Omental fat pad (tissue), 4 donors: Measurements from ENCODE around the gene CEACAM18. TPM values are rescaled to one million over a fixed set of nuclear protein-coding genes. Genes with fewer than 3 reads are reported as not detected.

Experiments used
- ATAC-seq: fragments of 150-250 bp; one replicate; pipeline ENCODE4 v1.9.1; 2016; ENCODE audit warnings: mild to moderate bottlenecking, moderate library complexity; ENCODE audit not compliant: low FRiP score
- DNase-seq: peaks from one replicate; pipeline ENCODE4 v3.0.0-alpha.2; 2019; ENCODE audit warnings: low spot score
- total RNA-seq, 4 donors: library from RNA; depleted of rRNA; stranded (reverse); fragments of >200 nt; gene quantifications; one replicate each; pipeline ENCODE4 v1.1.0, GENCODE V29; 2016
- TF ChIP-seq, protein P1 (sequence below), 3 donors: fragments of 450-650 bp; IDR thresholded peaks; one replicate each; pipeline ENCODE4 v1.5.1; 2016 to 2017; ENCODE audit warnings: antibody characterized with exemption in 3 of 3, mild to moderate bottlenecking in 3 of 3, moderate library complexity in 2 of 3

Gene CEACAM18
- total RNA-seq, 4 donors from 2014 or later, result not detected

GRCh38 chr19:51469629-51470028, 8.7 kb upstream of the CEACAM18 start:
- no peak for DNase-seq
- TF ChIP-seq, protein P1, sequence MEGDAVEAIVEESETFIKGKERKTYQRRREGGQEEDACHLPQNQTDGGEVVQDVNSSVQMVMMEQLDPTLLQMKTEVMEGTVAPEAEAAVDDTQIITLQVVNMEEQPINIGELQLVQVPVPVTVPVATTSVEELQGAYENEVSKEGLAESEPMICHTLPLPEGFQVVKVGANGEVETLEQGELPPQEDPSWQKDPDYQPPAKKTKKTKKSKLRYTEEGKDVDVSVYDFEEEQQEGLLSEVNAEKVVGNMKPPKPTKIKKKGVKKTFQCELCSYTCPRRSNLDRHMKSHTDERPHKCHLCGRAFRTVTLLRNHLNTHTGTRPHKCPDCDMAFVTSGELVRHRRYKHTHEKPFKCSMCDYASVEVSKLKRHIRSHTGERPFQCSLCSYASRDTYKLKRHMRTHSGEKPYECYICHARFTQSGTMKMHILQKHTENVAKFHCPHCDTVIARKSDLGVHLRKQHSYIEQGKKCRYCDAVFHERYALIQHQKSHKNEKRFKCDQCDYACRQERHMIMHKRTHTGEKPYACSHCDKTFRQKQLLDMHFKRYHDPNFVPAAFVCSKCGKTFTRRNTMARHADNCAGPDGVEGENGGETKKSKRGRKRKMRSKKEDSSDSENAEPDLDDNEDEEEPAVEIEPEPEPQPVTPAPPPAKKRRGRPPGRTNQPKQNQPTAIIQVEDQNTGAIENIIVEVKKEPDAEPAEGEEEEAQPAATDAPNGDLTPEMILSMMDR (IDR thresholded peaks at IDR 0.05), result no peak
- ATAC-seq, result no peak

GRCh38 chr19:51470966-51471365, 7.4 kb upstream of the CEACAM18 start:
- TF ChIP-seq, protein P1 (IDR thresholded peaks at IDR 0.05), result no peak
- ATAC-seq (no peak), DNase-seq (no peak)

DNA sequence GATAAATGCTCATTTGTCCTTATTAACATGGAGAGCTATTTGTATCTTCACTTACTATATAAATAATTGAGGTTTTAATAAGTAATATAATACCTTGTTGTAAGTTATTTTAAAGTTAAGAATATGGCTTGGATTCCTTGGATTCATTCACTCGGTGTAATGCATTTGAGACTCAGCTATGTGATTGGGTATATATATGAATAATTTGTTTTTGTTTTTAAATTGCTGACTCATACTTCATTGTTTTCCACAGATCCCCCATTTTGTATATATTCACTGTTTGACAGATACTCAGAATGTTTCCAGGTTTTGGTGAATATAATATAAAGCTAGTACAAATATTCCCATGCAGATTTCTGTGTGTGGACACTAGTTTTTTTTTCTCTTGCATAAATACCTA, 6.8 kb upstream of the CEACAM18 start:
- ATAC-seq (no peak), DNase-seq (no peak)
- TF ChIP-seq, protein P1 (IDR thresholded peaks at IDR 0.05), result no peak

DNA sequence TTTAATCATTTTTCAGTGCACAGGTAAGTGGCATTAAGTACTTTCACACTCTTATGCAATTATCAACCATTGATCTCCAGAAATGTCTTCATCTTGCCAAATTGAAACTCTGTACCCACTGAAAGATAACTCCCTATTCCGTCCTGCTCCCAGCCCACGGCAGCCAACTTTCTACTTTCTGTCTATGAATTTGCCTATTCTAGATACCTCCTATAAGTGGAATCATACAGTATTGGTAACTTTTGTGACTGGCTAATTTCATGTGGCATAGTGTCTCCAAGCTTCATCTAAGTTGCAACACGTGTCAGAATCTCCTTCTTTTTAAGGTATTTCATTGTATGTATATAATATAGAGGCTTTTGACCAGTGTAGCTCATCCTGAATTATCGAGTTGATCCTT, 5.7 kb upstream of the CEACAM18 start:
- TF ChIP-seq, protein P1 (IDR thresholded peaks at IDR 0.05), result no peak
- ATAC-seq (no peak), DNase-seq (no peak)

DNA sequence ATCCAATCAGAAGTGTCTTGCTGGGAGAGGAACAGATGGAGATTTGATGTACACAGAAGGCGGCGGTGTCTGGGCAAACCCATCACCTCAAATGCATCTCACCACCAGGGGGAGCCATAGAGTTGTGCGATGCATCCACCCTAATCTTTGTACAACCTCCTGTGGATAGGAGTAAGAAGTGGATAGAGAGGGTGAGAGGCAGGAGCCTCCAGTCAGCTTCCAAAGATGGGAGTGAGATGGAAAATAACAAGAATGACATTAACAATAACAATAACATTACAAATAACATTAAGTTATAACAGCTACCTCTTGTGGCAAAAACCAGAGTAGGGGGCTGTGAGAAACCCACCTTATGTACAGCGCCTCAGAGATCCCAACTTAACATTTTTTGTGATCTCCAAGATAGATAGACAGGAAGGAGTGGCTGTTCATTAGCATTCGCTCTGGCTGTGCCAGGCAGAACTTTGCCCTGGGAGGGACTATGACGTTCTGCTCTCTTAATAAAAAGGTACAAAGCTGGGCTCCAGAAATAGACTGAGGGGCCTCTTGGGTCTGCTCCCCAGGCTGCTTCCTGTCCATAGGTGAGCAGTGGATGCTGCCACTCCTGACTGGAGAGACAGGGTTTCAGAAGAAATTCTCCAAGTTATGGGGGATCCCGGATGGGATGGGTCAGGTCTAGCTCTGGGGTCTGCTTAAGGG, 5.2 kb upstream of the CEACAM18 start:
- TF ChIP-seq, protein P1 (IDR thresholded peaks at IDR 0.05), result peak in 2 of 3 donors; percentile 30 to 36
- peak; percentile 98 for DNase-seq
- ATAC-seq, result no peak

GRCh38 chr19:51476164-51476563, 2.2 kb upstream of the CEACAM18 start:
- TF ChIP-seq, protein P1 (IDR thresholded peaks at IDR 0.05), result no peak
- ATAC-seq, result no peak
- no peak for DNase-seq

DNA sequence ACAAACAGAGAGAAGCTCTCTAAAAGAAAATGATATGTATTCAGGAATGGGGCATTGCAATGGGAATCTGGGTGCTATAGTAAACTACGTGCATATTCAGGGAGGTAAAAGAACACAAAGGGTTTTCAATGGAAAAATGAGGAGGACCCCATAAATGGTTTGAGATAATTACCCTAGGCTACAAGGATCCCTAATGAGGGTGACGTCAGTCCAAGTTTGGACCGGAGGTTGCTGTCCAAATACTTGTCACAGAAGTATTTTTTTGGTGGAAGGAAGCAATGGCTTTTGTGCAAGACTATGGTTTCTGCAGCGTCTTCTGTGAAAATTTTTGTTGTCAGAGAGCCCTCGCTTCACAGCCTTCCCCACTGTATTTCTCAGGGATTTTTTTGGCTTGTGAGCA, 995 bp upstream of the CEACAM18 start:
- ATAC-seq (no peak), DNase-seq (no peak)
- TF ChIP-seq, protein P1 (IDR thresholded peaks at IDR 0.05), result no peak
